Measurements from ENCODE around the gene PKIB.

PKIB gene

GRCh38 chr6:122671251-122671650 is 61.0 kb downstream of the PKIB start:
- DNase-seq: no peak

- DNase-seq: no peak
These were observed 63.2 kb downstream of the PKIB start for GRCh38 chr6:122673343-122673961.

DNA sequence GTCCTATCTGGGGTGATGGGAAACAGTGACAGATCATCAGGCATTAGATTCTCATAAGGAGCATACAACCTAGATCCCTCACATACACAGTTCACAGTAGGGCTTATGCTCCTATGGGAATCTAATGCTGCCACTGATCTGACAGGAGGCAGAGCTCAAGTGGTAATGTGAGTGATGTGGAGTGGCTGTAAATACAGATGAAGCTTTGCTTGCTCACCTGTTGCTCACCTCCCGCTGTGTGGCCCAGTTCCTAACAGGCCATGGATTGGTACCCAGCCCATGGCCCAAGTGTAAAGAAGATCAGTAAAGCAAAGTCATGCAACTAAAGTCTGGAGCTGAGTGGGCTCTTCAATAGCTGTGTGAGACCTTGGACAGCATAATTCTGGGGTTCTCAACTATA is 65.9 kb downstream of the PKIB start:
- no peak for DNase-seq

GRCh38 chr6:122676688-122677087 is 66.5 kb downstream of the PKIB start:
- no peak for DNase-seq

DNA sequence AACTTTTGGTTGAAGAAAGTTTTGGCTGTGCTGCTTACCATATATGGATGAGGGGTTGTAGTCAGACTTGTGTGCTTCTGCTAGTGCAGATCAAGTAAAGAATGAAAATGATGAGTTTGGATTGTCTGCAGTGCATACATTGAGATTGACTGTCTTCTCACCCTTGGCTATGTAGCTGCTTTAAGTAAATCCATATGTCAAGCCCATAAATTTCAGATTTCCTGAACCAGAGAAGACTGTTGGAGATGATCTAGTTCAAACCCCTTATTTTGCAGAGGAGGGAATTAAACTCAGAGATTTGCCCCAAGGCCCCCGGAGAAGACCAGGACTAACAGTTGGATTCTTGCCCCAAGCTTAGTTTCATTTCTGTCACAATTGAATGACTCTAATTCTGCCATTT is 67.2 kb downstream of the PKIB start:
- no peak for DNase-seq

DNA sequence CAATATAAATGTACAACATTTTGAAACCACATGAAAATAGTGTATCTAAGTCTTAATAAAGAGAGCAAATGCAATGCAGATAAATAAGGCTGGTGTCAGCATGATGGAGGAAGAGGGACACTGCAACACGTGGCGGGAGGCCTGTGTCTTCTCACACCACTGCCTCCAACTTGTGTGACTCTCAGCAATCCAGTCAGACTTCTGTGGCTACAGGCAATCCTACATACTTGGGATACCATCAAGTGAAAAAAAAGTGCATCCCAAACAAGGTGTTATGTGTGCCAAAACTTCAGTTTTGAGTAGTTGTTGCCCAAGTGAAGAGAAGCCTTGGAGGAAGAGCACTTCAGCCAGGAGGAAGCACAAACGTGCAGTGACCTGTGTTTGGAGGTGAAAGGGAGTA is 68.6 kb downstream of the PKIB start:
- no peak for DNase-seq

DNA sequence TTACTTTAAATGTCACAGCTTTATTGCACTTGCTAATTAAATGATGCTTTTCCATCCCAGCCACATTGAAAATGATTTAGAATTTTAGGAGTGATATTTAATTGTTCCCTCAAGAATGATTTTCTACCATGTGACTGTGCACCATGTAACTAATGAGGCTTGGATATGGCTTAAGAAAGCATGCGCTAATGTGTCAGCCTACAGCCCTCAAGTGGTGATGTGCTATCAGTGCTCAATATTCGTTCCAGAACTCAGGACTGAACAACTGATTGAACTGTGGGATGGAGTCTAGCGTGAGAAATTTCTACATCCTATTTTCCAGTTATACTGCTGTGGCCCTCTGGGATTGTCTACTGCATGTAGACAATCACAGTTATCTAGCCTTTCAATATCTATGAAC is 71.5 kb downstream of the PKIB start:
- no peak for DNase-seq

- no peak for DNase-seq
These were observed 73.9 kb downstream of the PKIB start for GRCh38 chr6:122683989-122684651.

DNA sequence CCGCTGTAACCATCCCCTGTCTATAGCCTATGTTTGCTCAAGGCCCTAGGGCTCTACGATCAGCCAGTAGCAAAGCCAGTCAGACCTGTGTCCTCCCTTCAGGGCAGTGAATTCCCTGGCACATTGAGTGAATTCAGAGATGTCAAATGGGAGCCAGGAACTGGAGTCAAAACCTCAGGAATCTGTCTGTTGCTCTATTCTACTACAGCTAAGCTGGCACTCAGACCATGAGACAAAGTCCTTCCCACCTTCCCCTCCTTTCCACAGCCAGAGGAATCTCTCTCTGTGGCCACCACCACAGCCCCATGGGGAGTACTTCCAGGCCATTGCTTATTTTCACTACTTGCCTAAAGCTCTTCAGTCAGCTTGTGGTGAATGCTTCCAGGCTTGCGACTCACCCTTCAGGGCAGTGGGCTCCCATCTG is 82.0 kb downstream of the PKIB start:
- DNase-seq: no peak

- DNase-seq: no peak
These were observed 82.8 kb downstream of the PKIB start for GRCh38 chr6:122692807-122693580.

- DNase-seq: no peak
These were observed 83.9 kb downstream of the PKIB start for GRCh38 chr6:122694075-122694474.

- no peak for DNase-seq
These were observed 84.4 kb downstream of the PKIB start for GRCh38 chr6:122694602-122695001.

DNA sequence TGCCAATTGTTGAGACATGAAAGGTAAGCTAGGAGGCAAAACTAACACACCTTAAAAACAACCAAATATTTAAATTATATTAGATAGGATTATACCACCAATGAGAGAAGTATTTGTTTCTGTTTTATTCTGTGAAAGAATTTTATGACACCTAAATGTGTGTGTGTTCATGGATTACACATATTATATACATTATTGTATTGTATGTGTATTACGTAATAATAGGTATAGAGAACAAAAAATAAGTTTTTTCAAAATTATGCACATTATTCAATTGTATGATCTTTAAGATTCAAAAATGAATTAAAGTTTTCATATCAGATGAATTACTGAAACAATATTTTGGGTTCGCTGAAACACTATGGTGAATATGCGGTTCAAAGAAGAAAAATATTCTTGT is 85.0 kb downstream of the PKIB start:
- DNase-seq: no peak

GRCh38 chr6:122696079-122696478 is 85.9 kb downstream of the PKIB start:
- no peak for DNase-seq

DNA sequence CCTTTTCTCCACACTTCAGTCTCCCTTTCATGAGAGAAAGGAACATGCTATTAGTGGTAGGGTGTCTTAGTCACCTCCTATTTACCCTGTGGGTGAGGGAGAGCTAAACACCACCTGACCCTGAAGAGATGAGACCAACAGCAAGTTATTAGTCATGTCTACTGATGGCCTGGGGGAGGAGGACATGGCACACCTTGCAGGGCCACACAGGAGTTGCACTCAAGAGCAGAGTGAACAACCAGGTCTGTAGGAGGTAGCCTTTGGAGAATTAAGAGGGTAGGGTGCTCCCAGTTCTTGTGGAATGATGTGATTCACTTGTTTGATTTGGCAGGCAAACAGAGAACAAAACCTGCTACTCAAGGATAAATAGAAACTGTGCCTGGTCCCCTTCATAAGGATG is 86.6 kb downstream of the PKIB start:
- DNase-seq: no peak

- no peak for DNase-seq
These were observed 87.3 kb downstream of the PKIB start for GRCh38 chr6:122697458-122697857.

DNA sequence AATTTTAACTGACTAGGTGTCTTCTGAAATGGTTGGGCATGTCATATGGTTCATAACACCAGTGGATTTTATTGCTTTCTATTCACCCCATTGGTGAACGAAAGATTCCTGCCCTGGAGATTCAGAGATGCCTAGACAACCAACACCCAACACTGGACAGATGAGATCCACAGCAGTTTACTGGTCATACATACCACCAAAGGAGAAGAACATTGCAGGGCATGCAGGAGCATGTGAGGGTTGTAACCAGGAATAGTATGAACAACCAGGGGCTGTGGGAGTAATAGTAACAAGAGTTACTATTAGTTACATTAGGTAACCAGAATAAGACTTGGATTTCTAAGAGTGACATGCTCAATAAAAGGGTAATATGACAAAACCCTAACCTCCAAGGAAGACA is 91.5 kb downstream of the PKIB start:
- no peak for DNase-seq

DNA sequence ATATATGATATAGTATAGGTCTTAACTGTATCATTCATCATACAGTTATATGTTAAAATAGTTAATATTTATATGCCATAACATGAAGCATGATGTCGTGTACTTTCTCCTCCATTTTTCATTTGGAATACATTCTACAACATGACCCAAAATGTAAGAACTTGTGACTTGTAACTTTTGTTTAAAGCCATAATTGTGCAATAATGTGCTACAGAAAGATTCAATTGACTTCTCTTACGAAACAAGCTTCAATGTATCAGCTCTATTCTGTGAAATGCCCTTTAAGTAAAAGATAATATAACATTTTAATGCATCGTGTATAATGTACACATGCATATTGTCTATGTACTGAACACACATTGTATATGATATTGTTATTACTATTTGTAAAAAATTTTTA is 92.6 kb downstream of the PKIB start:
- DNase-seq: no peak

DNA sequence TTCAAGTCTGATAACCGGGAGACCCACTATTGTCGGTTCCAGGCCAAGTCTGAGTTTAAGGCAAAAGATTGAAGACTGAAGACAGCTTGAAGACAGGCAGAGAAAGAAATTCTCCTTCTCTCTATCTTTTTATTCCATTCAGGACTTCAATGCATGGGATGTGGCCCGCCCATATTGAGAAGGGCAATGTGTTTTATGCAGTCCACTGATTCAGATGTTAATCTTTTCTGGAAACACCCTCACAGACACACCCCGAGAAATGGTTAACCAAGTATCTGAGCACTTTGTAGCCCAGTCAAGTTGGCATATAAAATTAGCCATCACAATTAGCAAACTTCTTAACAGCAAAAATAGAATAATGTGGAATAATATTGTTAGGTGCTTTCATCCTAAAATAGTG is 93.9 kb downstream of the PKIB start:
- no peak for DNase-seq

- DNase-seq: no peak
These were observed 99.8 kb downstream of the PKIB start for GRCh38 chr6:122709922-122710512.

GRCh38 chr6:122710908-122711635 is 100.9 kb downstream of the PKIB start:
- no peak for DNase-seq

DNA sequence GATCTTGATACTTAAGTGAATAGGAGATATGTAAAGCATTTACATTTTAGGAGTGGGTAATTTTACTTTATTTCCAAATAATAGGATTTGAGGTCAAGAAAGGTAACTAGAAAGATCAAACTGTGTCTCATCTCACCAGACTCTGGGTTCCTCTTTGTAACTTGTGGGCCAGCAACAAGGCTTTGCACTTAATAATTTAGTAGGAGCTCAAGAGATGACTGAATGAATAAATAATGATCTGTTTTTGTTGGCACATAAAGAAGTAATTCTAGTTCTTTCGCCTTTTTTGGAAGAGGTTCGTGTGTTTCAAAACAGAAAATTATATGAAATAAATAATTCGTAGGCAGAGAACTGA is 101.9 kb downstream of the PKIB start:
- DNase-seq: no peak

DNA sequence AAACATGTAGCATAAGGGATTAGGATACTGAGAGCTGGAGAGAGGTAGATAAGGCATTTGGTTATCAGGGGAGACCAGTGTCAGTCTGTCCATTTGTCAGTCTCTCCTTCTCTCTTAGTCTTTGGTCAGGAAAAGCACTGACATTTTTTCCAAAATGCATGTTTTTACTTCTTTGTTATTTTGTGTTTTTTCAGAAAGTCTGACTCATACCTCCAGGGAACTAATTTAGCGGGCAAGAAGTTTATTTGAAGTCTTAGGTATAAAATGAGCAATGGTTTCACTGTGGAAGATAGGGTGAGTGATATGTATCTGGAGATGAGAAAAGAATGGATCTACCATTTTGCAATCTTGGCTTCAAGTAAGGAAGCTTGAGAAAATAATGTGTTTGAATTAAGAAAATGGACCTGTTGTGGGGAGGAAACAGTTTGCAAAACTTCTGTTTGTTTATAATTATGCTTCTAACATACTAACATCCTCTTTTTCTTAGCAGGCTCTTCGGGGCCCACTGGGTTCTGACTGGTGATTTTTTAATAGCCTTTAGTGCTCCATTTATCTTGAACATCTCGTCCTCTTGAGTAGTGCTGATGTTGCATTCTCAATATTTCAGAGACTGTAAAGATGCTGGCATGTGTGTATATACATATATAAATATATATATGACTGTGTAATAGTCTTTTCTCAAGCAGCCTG is 102.4 kb downstream of the PKIB start:
- no peak for DNase-seq

Measured in stimulated activated CD8-positive, alpha-beta memory T cell treated with anti-CD3 and anti-CD28 coated beads, Interleukin-4, amount 100 ng/mL, for 48 hours (primary cell).